HEK293 (cell line): ENCODE data around the gene KANSL2.
"Not testable (repeated sequence)": the region's sequence is repeated elsewhere in the genome, so short reads cannot be mapped to it uniquely, and the experiment has no call there.

Experiments
- CTCF ChIA-PET: fragments of 350-600 bp; formaldehyde crosslinking; extraction: SDS; loops from one replicate; lab custom pipeline; 2021; ENCODE audit warnings: antibody characterized with exemption; lab: Yijun Ruan, JAX
- POLR2A ChIA-PET: fragments of 300-600 bp; formaldehyde crosslinking; extraction: SDS; loops from one replicate; lab custom pipeline; 2020; ENCODE audit warnings: antibody characterized with exemption, inconsistent platforms; lab: Yijun Ruan, JAX
- H3K27ac ChIP-seq: fragments of 200-500 bp; sonication (Bioruptor generic); 2 replicates; pipeline ENCODE4 v1.5.1; 2014; ENCODE audit warnings: low read depth, low read length, control low read depth, inconsistent platforms; ENCODE audit errors: extremely low read depth
- H3K36me3 ChIP-seq, 2 experiments: fragments of 200-500 bp in 1 of 2; sonication (Bioruptor generic) in 1 of 2; 1 replicate in 1 of 2; 2 replicates in 1 of 2; pipeline ENCODE4 v1.5.1; 2014 to 2017; ENCODE audit warnings: inconsistent platforms in 2 of 2, low read length in 2 of 2; ENCODE audit not compliant: control insufficient read depth in 2 of 2, insufficient read depth in 1 of 2
- H3K4me1 ChIP-seq: fragments of 200-500 bp; sonication (Bioruptor generic); 2 replicates; pipeline ENCODE4 v1.5.1; 2014; ENCODE audit warnings: mild to moderate bottlenecking, low read length, inconsistent platforms; ENCODE audit not compliant: control insufficient read depth, insufficient read depth
- H3K4me3 ChIP-seq: 2 replicates; pipeline ENCODE4 v1.5.1; 2011; ENCODE audit warnings: low read depth, mild to moderate bottlenecking, control low read depth, low read length, moderate library complexity
- H3K9me3 ChIP-seq: fragments of 200-500 bp; sonication (Bioruptor generic); 2 replicates; pipeline ENCODE4 v1.5.1; 2014; ENCODE audit warnings: low read depth, low read length, inconsistent platforms; ENCODE audit not compliant: control insufficient read depth, insufficient read depth
- IKZF3 ChIP-seq: fragments of 450-650 bp; IDR thresholded peaks from 2 replicates; pipeline ENCODE4 v1.5.0; 2018; ENCODE audit warnings: missing biosample characterization, mild to moderate bottlenecking, missing genetic modification characterization, moderate library complexity
- PRDM1 ChIP-seq: fragments of 450-650 bp; formaldehyde crosslinking; IDR thresholded peaks from 2 replicates; pipeline ENCODE4; 2016; ENCODE audit warnings: missing biosample characterization, missing genetic modification characterization
- REPIN1 ChIP-seq: fragments of 450-650 bp; formaldehyde crosslinking; IDR thresholded peaks from 2 replicates; pipeline ENCODE4 v1.5.1; 2017; ENCODE audit warnings: missing biosample characterization, missing genetic modification characterization, low read depth
- SCRT1 ChIP-seq: fragments of 450-650 bp; formaldehyde crosslinking; IDR thresholded peaks from 2 replicates; pipeline ENCODE4 v1.5.1; 2016; ENCODE audit warnings: missing biosample characterization, missing genetic modification characterization, borderline replicate concordance
- ZBTB17 ChIP-seq: fragments of 450-650 bp; formaldehyde crosslinking; IDR thresholded peaks from 2 replicates; pipeline ENCODE4 v1.5.1; 2016; ENCODE audit warnings: missing biosample characterization, missing genetic modification characterization
- ZNF19 ChIP-seq: fragments of 450-650 bp; formaldehyde crosslinking; IDR thresholded peaks from 2 replicates; pipeline ENCODE4; 2016; ENCODE audit warnings: missing biosample characterization, missing genetic modification characterization, low read depth
- ZNF211 ChIP-seq: fragments of 450-650 bp; formaldehyde crosslinking; IDR thresholded peaks from 2 replicates; pipeline ENCODE4 v1.5.1; 2016; ENCODE audit warnings: low read depth, missing biosample characterization, missing genetic modification characterization
- ZNF302 ChIP-seq: fragments of 450-650 bp; formaldehyde crosslinking; IDR thresholded peaks from 2 replicates; pipeline ENCODE4 v1.5.1; 2016; ENCODE audit warnings: missing biosample characterization, missing genetic modification characterization, low read depth
- ZNF324 ChIP-seq: fragments of 450-650 bp; formaldehyde crosslinking; IDR thresholded peaks from 2 replicates; pipeline ENCODE4 v1.5.1; 2016; ENCODE audit warnings: missing biosample characterization, missing genetic modification characterization
- ZNF335 ChIP-seq: fragments of 450-650 bp; formaldehyde crosslinking; conservative IDR thresholded peaks from 2 replicates; pipeline ENCODE4 v1.5.1; 2016; ENCODE audit warnings: missing biosample characterization, missing genetic modification characterization
- ZNF529 ChIP-seq: fragments of 450-650 bp; formaldehyde crosslinking; IDR thresholded peaks from 2 replicates; pipeline ENCODE4 v1.5.1; 2017; ENCODE audit warnings: missing genetic modification characterization, missing biosample characterization; ENCODE audit not compliant: insufficient replicate concordance
- ZNF626 ChIP-seq: fragments of 450-650 bp; sonication (Bioruptor Pico); formaldehyde crosslinking; IDR thresholded peaks from 2 replicates; pipeline ENCODE4 v1.5.1; 2018; ENCODE audit warnings: missing biosample characterization, missing genetic modification characterization, inconsistent platforms
- ZSCAN30 ChIP-seq: fragments of 450-650 bp; IDR thresholded peaks from 2 replicates; pipeline ENCODE4 v1.5.1; 2018; ENCODE audit warnings: missing biosample characterization, mild to moderate bottlenecking, missing genetic modification characterization, moderate library complexity
- TF ChIP-seq, protein P1 (sequence below): fragments of 450-650 bp; formaldehyde crosslinking; IDR thresholded peaks from 2 replicates; pipeline ENCODE4 v1.5.1; 2016; ENCODE audit warnings: missing biosample characterization, missing genetic modification characterization
- TF ChIP-seq, protein P2 (sequence below): fragments of 450-650 bp; formaldehyde crosslinking; IDR thresholded peaks from 2 replicates; pipeline ENCODE4 v1.5.1; 2016; ENCODE audit warnings: missing biosample characterization, missing genetic modification characterization

KANSL2 gene

GRCh38 chr12:48645354-48645753 is 36.7 kb downstream of the KANSL2 start:
- H3K4me1 ChIP-seq, H3K27ac ChIP-seq, H3K9me3 ChIP-seq, H3K4me3 ChIP-seq: not testable (repeated sequence)
- POLR2A ChIA-PET, result interaction anchor here (0.6 kb wide), 1 partner anchor 33 kb away, joined by 4 read pairs; no protein-coding TSS in a partner anchor
- CTCF ChIA-PET, result interaction anchor here (0.7 kb wide), 1 partner anchor 170 kb away, joined by 5 read pairs; no protein-coding TSS in a partner anchor
- peaks cover 23 to 44% of the 10 kb centered on the region in 2 experiments for H3K36me3 ChIP-seq

GRCh38 chr12:48643011-48643410 is 39.0 kb downstream of the KANSL2 start:
- Histone ChIP-seq H3K4me3 (no peak overlapping the region), H3K27ac (no peak overlapping the region), H3K36me3 (peaks cover 23 to 32% of the 10 kb centered on the region in 2 experiments), H3K9me3 (no peaks in the 10 kb centered on the region), H3K4me1 (no peaks in the 10 kb centered on the region)
- ChIA-PET POLR2A (no interaction called here), CTCF (no interaction called here)
- TF ChIP-seq ZBTB17 (tag by site-specific recombination) (no peak), ZNF529 (tag by site-specific recombination) (no peak), REPIN1 (tag by site-specific recombination) (no peak), ZNF335 (tag by site-specific recombination) (no peak), ZNF211 (tag by site-specific recombination) (peak; percentile 61; the same call in 1 of the 2 replicates), ZSCAN30 (tag by site-specific recombination) (no peak)
- TF ChIP-seq, protein P1, sequence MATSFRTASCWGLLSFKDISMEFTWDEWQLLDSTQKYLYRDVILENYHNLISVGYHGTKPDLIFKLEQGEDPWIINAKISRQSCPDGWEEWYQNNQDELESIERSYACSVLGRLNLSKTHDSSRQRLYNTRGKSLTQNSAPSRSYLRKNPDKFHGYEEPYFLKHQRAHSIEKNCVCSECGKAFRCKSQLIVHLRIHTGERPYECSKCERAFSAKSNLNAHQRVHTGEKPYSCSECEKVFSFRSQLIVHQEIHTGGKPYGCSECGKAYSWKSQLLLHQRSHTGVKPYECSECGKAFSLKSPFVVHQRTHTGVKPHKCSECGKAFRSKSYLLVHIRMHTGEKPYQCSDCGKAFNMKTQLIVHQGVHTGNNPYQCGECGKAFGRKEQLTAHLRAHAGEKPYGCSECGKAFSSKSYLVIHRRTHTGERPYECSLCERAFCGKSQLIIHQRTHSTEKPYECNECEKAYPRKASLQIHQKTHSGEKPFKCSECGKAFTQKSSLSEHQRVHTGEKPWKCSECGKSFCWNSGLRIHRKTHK (tag by site-specific recombination), result no peak

GRCh38 chr12:48641752-48642555 is 40.1 kb downstream of the KANSL2 start:
- H3K36me3 ChIP-seq, result peaks cover 18 to 28% of the 10 kb centered on the region in 2 experiments
- H3K27ac ChIP-seq, H3K4me3 ChIP-seq, H3K9me3 ChIP-seq, CTCF ChIA-PET, H3K4me1 ChIP-seq, POLR2A ChIA-PET: not testable (repeated sequence)

- no peaks in the 10 kb centered on the region for H3K9me3 ChIP-seq
- CTCF ChIA-PET, result interaction anchor here (1.2 kb wide), 1 partner anchor 70 kb away, joined by 3 read pairs; no protein-coding TSS in a partner anchor
- H3K36me3 ChIP-seq, result peaks cover 12 to 22% of the 10 kb centered on the region in 2 experiments
- H3K4me3 ChIP-seq, result no peak overlapping the region
- H3K27ac ChIP-seq, result no peak overlapping the region
- TF ChIP-seq ZNF324 (tag by site-specific recombination) (no peak), ZNF19 (tag by site-specific recombination) (no peak), ZNF626 (tag by site-specific recombination) (no peak), SCRT1 (no peak), ZNF302 (no peak), IKZF3 (tag by site-specific recombination) (no peak), PRDM1 (tag by site-specific recombination) (peak; percentile 60)
- TF ChIP-seq, protein P2, sequence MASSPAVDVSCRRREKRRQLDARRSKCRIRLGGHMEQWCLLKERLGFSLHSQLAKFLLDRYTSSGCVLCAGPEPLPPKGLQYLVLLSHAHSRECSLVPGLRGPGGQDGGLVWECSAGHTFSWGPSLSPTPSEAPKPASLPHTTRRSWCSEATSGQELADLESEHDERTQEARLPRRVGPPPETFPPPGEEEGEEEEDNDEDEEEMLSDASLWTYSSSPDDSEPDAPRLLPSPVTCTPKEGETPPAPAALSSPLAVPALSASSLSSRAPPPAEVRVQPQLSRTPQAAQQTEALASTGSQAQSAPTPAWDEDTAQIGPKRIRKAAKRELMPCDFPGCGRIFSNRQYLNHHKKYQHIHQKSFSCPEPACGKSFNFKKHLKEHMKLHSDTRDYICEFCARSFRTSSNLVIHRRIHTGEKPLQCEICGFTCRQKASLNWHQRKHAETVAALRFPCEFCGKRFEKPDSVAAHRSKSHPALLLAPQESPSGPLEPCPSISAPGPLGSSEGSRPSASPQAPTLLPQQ (tag by site-specific recombination), result no peak
- no peaks in the 10 kb centered on the region for H3K4me1 ChIP-seq
- POLR2A ChIA-PET, result no interaction called here
Measured at GRCh38 chr12:48640854-48641253, 41.2 kb downstream of the KANSL2 start.
